GM12878 (cell line): ENCODE results near the gene TLE3. TPM values are rescaled to one million over a fixed set of nuclear protein-coding genes. Genes with fewer than 3 reads are reported as not detected.
A peak's percentile ranks its signal among the peaks of the same experiment; 100 is the strongest.

Experiments
- ATAC-seq: fragments of 200-7000 bp; cut with Tn5 transposase; 3 replicates; pipeline ENCODE4 v1.9.1; 2020; ENCODE audit warnings: mild to moderate bottlenecking, moderate library complexity
- BruUV-seq: library from RNA; stranded (reverse); fragments of 400-500 nt; replicated peaks from 2 replicates; lab custom pipeline; 2021; lab: Mats Ljungman, UMichigan
- CTCF ChIA-PET: fragments of 300-600 bp; sonication (Branson Sonifier 250); formaldehyde crosslinking; extraction: SDS; loops from one replicate; lab custom pipeline; 2021; ENCODE audit warnings: inconsistent platforms; lab: Yijun Ruan, JAX
- POLR2A ChIA-PET: fragments of 350-600 bp; formaldehyde crosslinking; extraction: SDS; loops from one replicate; lab custom pipeline; 2021; ENCODE audit warnings: inconsistent platforms; lab: Charles Lee
- RAD21 ChIA-PET: fragments of 300-600 bp; sonication (Branson Sonifier 250); formaldehyde crosslinking; loops from one replicate; lab custom pipeline; 2023; ENCODE audit warnings: antibody characterized with exemption; ENCODE audit not compliant: unreplicated experiment; lab: Charles Lee
- SMC1A ChIA-PET: fragments of 300-600 bp; sonication (Branson Sonifier 250); formaldehyde crosslinking; loops from one replicate; lab custom pipeline; 2023; ENCODE audit not compliant: unreplicated experiment, uncharacterized antibody; lab: Charles Lee
- DNase-seq: peaks from one replicate; pipeline ENCODE4 v3.0.0-alpha.2; 2011; ENCODE audit warnings: low read depth, low spot score
- FAIRE-seq: peaks from 3 replicates; lab custom pipeline; 2011; peaks lifted over from hg19 to GRCh38; lab: Jason Lieb, UNC
- H2AFZ ChIP-seq: 2 replicates; pipeline ENCODE4 v1.6.0; 2011; ENCODE audit warnings: low read depth, low read length, control low read depth; ENCODE audit not compliant: control insufficient read depth
- H3K27ac ChIP-seq: 2 replicates; pipeline ENCODE4 v1.5.1; 2011; ENCODE audit warnings: control low read depth; ENCODE audit not compliant: control insufficient read depth, insufficient read depth
- H3K27me3 ChIP-seq, 2 experiments: replicated peaks in 1 of 2; 2 replicates each; pipeline versions ENCODE4 v1.6.0 to v1.6.1; 2011; ENCODE audit warnings: low read length in 1 of 2; ENCODE audit not compliant: control insufficient read depth in 2 of 2, insufficient read depth in 2 of 2
- H3K36me3 ChIP-seq, 2 experiments: 2 replicates each; pipeline ENCODE4 v1.5.1; 2011; ENCODE audit warnings: low read length in 1 of 2; ENCODE audit not compliant: control insufficient read depth in 2 of 2, insufficient read depth in 2 of 2
- H3K4me1 ChIP-seq: 2 replicates; pipeline ENCODE4 v1.6.1; 2011; ENCODE audit warnings: mild to moderate bottlenecking, low read length, moderate library complexity, mixed read lengths; ENCODE audit not compliant: control insufficient read depth, insufficient read depth
- H3K4me2 ChIP-seq: 2 replicates; pipeline ENCODE4 v1.6.0; 2011; ENCODE audit warnings: control low read depth; ENCODE audit not compliant: control insufficient read depth, insufficient read depth
- H3K4me3 ChIP-seq: fragments of 200-600 bp; sonication (generic); 2 replicates; pipeline ENCODE4 v1.5.1; 2016
- H3K79me2 ChIP-seq: 2 replicates; pipeline ENCODE4 v1.6.0; 2011; ENCODE audit warnings: low read length; ENCODE audit not compliant: control insufficient read depth, insufficient read depth
- H3K9ac ChIP-seq: 2 replicates; pipeline ENCODE4 v1.8.0; 2011; ENCODE audit warnings: low read length, control low read depth, mixed read lengths; ENCODE audit not compliant: control insufficient read depth, insufficient read depth
- H3K9me3 ChIP-seq: replicated peaks from 3 replicates; pipeline ENCODE4 v1.5.1; 2011; ENCODE audit warnings: mild to moderate bottlenecking, low read length; ENCODE audit not compliant: control insufficient read depth, insufficient read depth
- H4K20me1 ChIP-seq: 2 replicates; pipeline ENCODE4 v1.6.0; 2011; ENCODE audit not compliant: control insufficient read depth, insufficient read depth
- HDAC6 ChIP-seq: fragments of 200-600 bp; sonication (generic); IDR thresholded peaks from one replicate; pipeline ENCODE4 v1.8.0; 2017; ENCODE audit warnings: antibody characterized with exemption; ENCODE audit not compliant: unreplicated experiment
- IRF4 ChIP-seq: IDR thresholded peaks from 2 replicates; pipeline ENCODE4 v1.6.1; 2011; ENCODE audit warnings: low read depth, low read length
- JUND ChIP-seq: IDR thresholded peaks from 2 replicates; pipeline ENCODE4 v1.6.1; 2012; ENCODE audit warnings: low read depth, mild to moderate bottlenecking, low read length, improper control_type of control experiment, moderate library complexity
- MYB ChIP-seq: fragments of 150-350 bp; IDR thresholded peaks from 2 replicates; pipeline ENCODE4 v1.6.1; 2014; ENCODE audit warnings: mild to moderate bottlenecking, low read depth, low read length, borderline replicate concordance
- RB1 ChIP-seq: fragments of 450-650 bp; formaldehyde crosslinking; IDR thresholded peaks from 2 replicates; pipeline ENCODE4 v1.6.1; 2017; ENCODE audit warnings: mild to moderate bottlenecking, borderline replicate concordance
- SP1 ChIP-seq: IDR thresholded peaks from one replicate; pipeline ENCODE4 v1.6.1; 2011; ENCODE audit warnings: low read depth, low read length
- WGBS: methylation state at CpG from one replicate; pipeline ENCODE4 v1.1.6; 2016; ENCODE audit warnings: low lambda C conversion rate; ENCODE audit not compliant: insufficient replicate concordance, insufficient coverage; ENCODE audit errors: missing lambda C conversion rate; 5-methylcytosine and 5-hydroxymethylcytosine counted together
- in situ Hi-C: fragments of 300-500 bp; cut with MboI; formaldehyde crosslinking; loops from 9 replicates; pipeline ENCODE4 v1.14.3; 2018; ENCODE audit warnings: mixed read lengths
- intact Hi-C: fragments of 100-400 bp; cut with micrococcal nuclease; formaldehyde crosslinking; loops from one replicate; pipeline ENCODE4 v1.14.2; 2022; ENCODE audit not compliant: unreplicated experiment
- polyA plus RNA-seq, 11 experiments: library from polyadenylated mRNA; depleted of rRNA in 4 of 11; unstranded in 6 of 11; stranded (reverse) in 5 of 11; fragments of >200 nt; fragmentation: Nextera tagmentation in 4 of 11; fragmentation: Illumina TruSeq in 1 of 11; extraction: Ambion mirVana in 4 of 11; extraction: Trizol in 1 of 11; gene quantifications; 1 replicate in 1 of 11; 2 replicates in 10 of 11; pipeline versions ENCODE4 v1.2.1 to v1.2.3, GENCODE V29; 2011 to 2016; ENCODE audit warnings: inconsistent platforms in 2 of 11, missing spikeins in 2 of 11, low read depth in 1 of 11
- total RNA-seq, 4 experiments: library from RNA; depleted of rRNA in 3 of 4; stranded (reverse); fragments of >200 nt in 3 of 4; fragmentation: Illumina TruSeq in 1 of 4; extraction: Trizol in 1 of 4; gene quantifications; 2 replicates each; pipeline versions ENCODE4 v1.2.1 to v1.2.3, GENCODE V29; 2013 to 2021
- TF ChIP-seq, protein P1 (sequence below): IDR thresholded peaks from 2 replicates; pipeline ENCODE4 v1.6.1; 2012; ENCODE audit warnings: low read depth, low read length, improper control_type of control experiment
- TF ChIP-seq, protein P2 (sequence below): fragments of 450-650 bp; formaldehyde crosslinking; IDR thresholded peaks from 2 replicates; pipeline ENCODE4 v1.4.0; 2020; ENCODE audit warnings: mild to moderate bottlenecking, moderate library complexity

Gene TLE3
- total and polyA plus RNA-seq, 10 of the 15 experiments (the other 5 are each of a cell fraction or from before 2014, with no cell fraction given): 1.2 to 65.5 (median 9.7) TPM

DNA sequence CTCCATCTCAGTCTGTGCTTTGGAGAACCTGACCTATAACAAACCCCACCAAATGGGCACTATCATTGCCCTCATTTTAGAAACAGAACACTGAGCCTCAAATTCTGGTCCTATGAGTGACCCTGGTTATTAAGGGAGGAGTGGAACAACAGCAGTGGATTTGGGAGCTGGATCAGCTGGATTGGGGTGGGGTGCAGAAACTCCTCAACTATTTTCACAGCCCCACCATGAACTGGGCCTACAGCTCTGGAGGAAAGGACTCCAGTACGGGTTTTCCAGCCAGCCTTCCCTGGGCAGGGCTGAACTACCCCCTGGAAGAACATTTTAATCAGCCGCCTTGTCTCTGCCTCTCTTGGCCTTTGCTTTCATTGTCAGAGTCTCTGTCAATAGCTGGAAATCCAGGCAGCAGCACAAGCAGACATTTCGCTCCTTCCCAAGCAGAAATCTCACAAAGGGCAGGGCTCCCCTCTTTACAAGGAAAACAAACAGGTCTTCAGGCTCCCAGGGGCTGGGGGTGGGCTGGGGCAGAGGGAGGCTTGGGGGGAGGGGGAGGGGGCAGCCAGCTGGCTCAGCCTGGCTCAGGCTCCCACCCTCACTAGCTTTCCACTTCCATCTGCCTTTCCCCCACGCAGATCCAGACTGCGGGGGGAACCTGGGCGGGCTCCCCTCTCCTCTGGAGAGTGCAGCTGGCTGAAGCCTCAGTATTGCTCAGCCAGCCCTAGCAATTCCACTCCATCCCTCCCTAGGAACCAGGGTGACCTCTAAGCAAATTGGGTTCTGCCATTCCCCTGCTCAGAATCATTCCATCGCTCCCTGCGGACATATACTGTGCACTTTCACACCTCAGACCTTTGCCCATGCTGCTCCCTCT, 13.7 kb upstream of the TLE3 start:
- peak; percentile 42; the same call in 2 of the 3 replicates for ATAC-seq
- no peaks in the 10 kb centered on the region for H3K79me2 ChIP-seq
- TF ChIP-seq, protein P1, sequence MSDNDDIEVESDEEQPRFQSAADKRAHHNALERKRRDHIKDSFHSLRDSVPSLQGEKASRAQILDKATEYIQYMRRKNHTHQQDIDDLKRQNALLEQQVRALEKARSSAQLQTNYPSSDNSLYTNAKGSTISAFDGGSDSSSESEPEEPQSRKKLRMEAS: no peak
- peak; percentile 37 for TF ChIP-seq SP1
- TF ChIP-seq, all 136 proteins: peak for 1
- Histone ChIP-seq H2AFZ (no peak overlapping the region), H3K9me3 (no peaks in the 10 kb centered on the region), H3K27me3 (0 out of 4 replicates have a peak, but pooled peaks cover 0 to 1% of the 10 kb centered on the region in 2 experiments), H3K4me3 (no peak overlapping the region), H3K36me3 (no peaks in the 10 kb centered on the region), H3K4me1 (peaks cover 9% of the 10 kb centered on the region; the same call in 1 of the 2 replicates), H4K20me1 (no peaks in the 10 kb centered on the region), H3K9ac (no peak overlapping the region), H3K4me2 (no peak overlapping the region), H3K27ac (no peak overlapping the region)
- SMC1A ChIA-PET: interaction anchor here (0.9 to 1.5 kb wide), 3 partner anchors 12 to 23 kb away, joined by 3 to 7 read pairs (median 3); no protein-coding TSS in a partner anchor
- in situ Hi-C loops: no loop called here
- intact Hi-C loops: no loop called here
- CTCF ChIA-PET: no interaction called here
- 66% methylated on average over 8 of the region's 8 CpGs for WGBS
- FAIRE-seq: no peak
- DNase-seq: no peak
- BruUV-seq: no TSS peak
- POLR2A ChIA-PET: no interaction called here
- RAD21 ChIA-PET: interaction anchor here (0.5 to 1.1 kb wide), 3 partner anchors 11 to 155 kb away, joined by 3 to 4 read pairs (median 3); no protein-coding TSS in a partner anchor

- Histone ChIP-seq H3K27ac (no peak overlapping the region), H3K9ac (no peak overlapping the region), H3K4me2 (no peak overlapping the region), H3K9me3 (no peaks in the 10 kb centered on the region), H3K4me3 (no peak overlapping the region), H3K4me1 (peaks cover 9% of the 10 kb centered on the region; the same call in 1 of the 2 replicates), H4K20me1 (no peaks in the 10 kb centered on the region)
- intact Hi-C loops: no loop called here
- no peak for DNase-seq
- in situ Hi-C loops: no loop called here
- ATAC-seq: no peak
- ChIA-PET CTCF (interaction anchor here (0.5 kb wide), 1 partner anchor 357 kb away, joined by 3 read pairs; no protein-coding TSS in a partner anchor), SMC1A (interaction anchor here (0.9 to 1.1 kb wide), 5 partner anchors 9 to 93 kb away, joined by 3 read pairs; no protein-coding TSS in a partner anchor)
- no peak for TF ChIP-seq HDAC6
- no peak for TF ChIP-seq RB1
- TF ChIP-seq IRF4: no peak
- TF ChIP-seq, protein P2, sequence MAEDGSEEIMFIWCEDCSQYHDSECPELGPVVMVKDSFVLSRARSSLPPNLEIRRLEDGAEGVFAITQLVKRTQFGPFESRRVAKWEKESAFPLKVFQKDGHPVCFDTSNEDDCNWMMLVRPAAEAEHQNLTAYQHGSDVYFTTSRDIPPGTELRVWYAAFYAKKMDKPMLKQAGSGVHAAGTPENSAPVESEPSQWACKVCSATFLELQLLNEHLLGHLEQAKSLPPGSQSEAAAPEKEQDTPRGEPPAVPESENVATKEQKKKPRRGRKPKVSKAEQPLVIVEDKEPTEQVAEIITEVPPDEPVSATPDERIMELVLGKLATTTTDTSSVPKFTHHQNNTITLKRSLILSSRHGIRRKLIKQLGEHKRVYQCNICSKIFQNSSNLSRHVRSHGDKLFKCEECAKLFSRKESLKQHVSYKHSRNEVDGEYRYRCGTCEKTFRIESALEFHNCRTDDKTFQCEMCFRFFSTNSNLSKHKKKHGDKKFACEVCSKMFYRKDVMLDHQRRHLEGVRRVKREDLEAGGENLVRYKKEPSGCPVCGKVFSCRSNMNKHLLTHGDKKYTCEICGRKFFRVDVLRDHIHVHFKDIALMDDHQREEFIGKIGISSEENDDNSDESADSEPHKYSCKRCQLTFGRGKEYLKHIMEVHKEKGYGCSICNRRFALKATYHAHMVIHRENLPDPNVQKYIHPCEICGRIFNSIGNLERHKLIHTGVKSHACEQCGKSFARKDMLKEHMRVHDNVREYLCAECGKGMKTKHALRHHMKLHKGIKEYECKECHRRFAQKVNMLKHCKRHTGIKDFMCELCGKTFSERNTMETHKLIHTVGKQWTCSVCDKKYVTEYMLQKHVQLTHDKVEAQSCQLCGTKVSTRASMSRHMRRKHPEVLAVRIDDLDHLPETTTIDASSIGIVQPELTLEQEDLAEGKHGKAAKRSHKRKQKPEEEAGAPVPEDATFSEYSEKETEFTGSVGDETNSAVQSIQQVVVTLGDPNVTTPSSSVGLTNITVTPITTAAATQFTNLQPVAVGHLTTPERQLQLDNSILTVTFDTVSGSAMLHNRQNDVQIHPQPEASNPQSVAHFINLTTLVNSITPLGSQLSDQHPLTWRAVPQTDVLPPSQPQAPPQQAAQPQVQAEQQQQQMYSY (CRISPR knock-in tag): no peak
- TF ChIP-seq, protein P1: no peak
- TF ChIP-seq JUND: no peak
- no peak for TF ChIP-seq MYB
- TF ChIP-seq, all 136 proteins: peak for 0
- Histone ChIP-seq H3K27me3 (0 out of 4 replicates have a peak, but pooled peaks cover 0 to 1% of the 10 kb centered on the region in 2 experiments), H3K36me3 (no peaks in the 10 kb centered on the region), H2AFZ (no peak overlapping the region), H3K79me2 (no peaks in the 10 kb centered on the region)
- no peak for FAIRE-seq
- 62% methylated on average over 2 of the region's 2 CpGs for WGBS
- BruUV-seq: no TSS peak
- RAD21 ChIA-PET: interaction anchor here (0.6 to 0.9 kb wide), 2 partner anchors 10 to 190 kb away, joined by 3 read pairs; no protein-coding TSS in a partner anchor
- POLR2A ChIA-PET: no interaction called here
Measured at GRCh38 chr15:70109978-70110377, 12.3 kb upstream of the TLE3 start.
